GM12892 (cell line): ENCODE data around the gene ZNF581. TPM values are rescaled to one million over a fixed set of nuclear protein-coding genes. Genes with fewer than 3 reads are reported as not detected.

Source experiments
- DNase-seq: peaks from one replicate; pipeline ENCODE4 v3.0.0; 2011; ENCODE audit not compliant: insufficient read length
- FAIRE-seq: peaks from 2 replicates; lab custom pipeline; 2011; peaks lifted over from hg19 to GRCh38; lab: Jason Lieb, UNC
- POLR2A ChIP-seq: IDR thresholded peaks from 2 replicates; pipeline ENCODE4 v1.6.1; 2011; ENCODE audit warnings: low read depth, low read length, control low read depth
- POLR2AphosphoS5 ChIP-seq: IDR thresholded peaks from 2 replicates; pipeline ENCODE4 v1.6.1; 2011; ENCODE audit warnings: low read depth, low read length, control low read depth
- TAF1 ChIP-seq: IDR thresholded peaks from 2 replicates; pipeline ENCODE4 v1.6.1; 2011; ENCODE audit warnings: low read depth, mild to moderate bottlenecking, control low read depth, low read length, borderline replicate concordance
- polyA plus RNA-seq: library from polyadenylated mRNA; unstranded; fragments of >200 nt; gene quantifications from one replicate; pipeline ENCODE4 v1.2.1, GENCODE V29; 2012; ENCODE audit warnings: missing spikeins, inconsistent platforms; ENCODE audit not compliant: missing spikeins

The ZNF581 gene
- polyA plus RNA-seq, result 27.0 TPM

GRCh38 chr19:55643003-55643886, at the start of gene ZNF581:
TSS of gene ZNF581 (plus strand) at chr19:55643649. CDS start at chr19:55644572, 923 bp downstream.
- DNase-seq (peak; percentile 84), FAIRE-seq (peak; percentile 88)
- TF ChIP-seq POLR2A, result peak; percentile 53; the same call in 1 of the 2 replicates
- TF ChIP-seq TAF1, result peak; percentile 62; the same call in 1 of the 2 replicates
- peak; percentile 4 for TF ChIP-seq POLR2AphosphoS5

GRCh38 chr19:55594996-55595545, 48.4 kb upstream of the ZNF581 start:
- no peak for TF ChIP-seq TAF1
- TF ChIP-seq POLR2A, result no peak
- TF ChIP-seq POLR2AphosphoS5, result no peak
- no peak for FAIRE-seq
- no peak for DNase-seq

GRCh38 chr19:55596304-55596703, 47.1 kb upstream of the ZNF581 start:
- TF ChIP-seq POLR2A (no peak), TAF1 (no peak), POLR2AphosphoS5 (no peak)
- no peak for DNase-seq
- no peak for FAIRE-seq

GRCh38 chr19:55597501-55597921, 45.9 kb upstream of the ZNF581 start:
- FAIRE-seq (no peak), DNase-seq (no peak)
- TF ChIP-seq POLR2AphosphoS5 (no peak), TAF1 (no peak)

- no peak for FAIRE-seq
- TF ChIP-seq TAF1 (no peak), POLR2A (no peak), POLR2AphosphoS5 (no peak)
- no peak for DNase-seq
Observed at GRCh38 chr19:55598034-55598433, 45.4 kb upstream of the ZNF581 start.

GRCh38 chr19:55598719-55599467, 44.6 kb upstream of the ZNF581 start:
- DNase-seq, result peak; percentile 78
- peak; percentile 82 for FAIRE-seq
- TF ChIP-seq TAF1, result peak; percentile 26; the same call in 1 of the 2 replicates
- no peak for TF ChIP-seq POLR2A

- peak; percentile 81 for DNase-seq
- TF ChIP-seq TAF1, result no peak
- no peak for TF ChIP-seq POLR2A
- TF ChIP-seq POLR2AphosphoS5, result no peak
- peak; percentile 97 for FAIRE-seq
Observed at GRCh38 chr19:55599468-55599841, 44.0 kb upstream of the ZNF581 start, which contains the start of gene FIZ1. TSS of gene FIZ1 (minus strand) at chr19:55599517. CDS start at chr19:55597865, 1,652 bp downstream.

GRCh38 chr19:55599842-55600661, 43.4 kb upstream of the ZNF581 start, which contains the start of gene ZNF524:
TSS of gene ZNF524 (plus strand) at chr19:55600288. CDS start at chr19:55602113, 1,825 bp downstream.
- TF ChIP-seq POLR2AphosphoS5 (no peak), TAF1 (peak; percentile 64), POLR2A (peak; percentile 62; the same call in 1 of the 2 replicates)
- FAIRE-seq (no peak), DNase-seq (peak; percentile 84)

- no peak for FAIRE-seq
- no peak for DNase-seq
- TF ChIP-seq POLR2A (no peak), TAF1 (no peak), POLR2AphosphoS5 (0 out of 2 replicates have a peak, but pooled peaks have one; percentile 17)
Observed at GRCh38 chr19:55600662-55601028, 42.8 kb upstream of the ZNF581 start.

GRCh38 chr19:55601084-55601483, 42.4 kb upstream of the ZNF581 start:
- DNase-seq (no peak), FAIRE-seq (no peak)
- no peak for TF ChIP-seq TAF1
- no peak for TF ChIP-seq POLR2AphosphoS5
- TF ChIP-seq POLR2A, result no peak
